Neural progenitor cell (in vitro differentiated cells): ENCODE measurements around the gene GFPT2. TPM values are rescaled to one million over a fixed set of nuclear protein-coding genes. Genes with fewer than 3 reads are reported as not detected.

Source experiments
- DNase-seq: peaks from one replicate; pipeline ENCODE4 v3.0.0-alpha.2; 2016; ENCODE audit warnings: low spot score
- H2AFZ ChIP-seq: fragments of 200-600 bp; sonication (generic); replicated peaks from 2 replicates; pipeline ENCODE4 v1.6.1; 2016; ENCODE audit warnings: antibody characterized with exemption
- H3F3A ChIP-seq: fragments of 200-600 bp; sonication (generic); 2 replicates; pipeline ENCODE4 v1.6.1; 2016; ENCODE audit warnings: antibody characterized with exemption, low read depth
- H3K27ac ChIP-seq: fragments of 200-600 bp; sonication (generic); 2 replicates; pipeline ENCODE4 v1.5.1; 2016; ENCODE audit warnings: mild to moderate bottlenecking
- H3K27me3 ChIP-seq: fragments of 200-600 bp; sonication (generic); 2 replicates; pipeline ENCODE4 v1.6.1; 2016; ENCODE audit warnings: mild to moderate bottlenecking, moderate library complexity
- H3K36me3 ChIP-seq: fragments of 200-600 bp; sonication (generic); 2 replicates; pipeline ENCODE4 v1.5.1; 2016
- H3K4me1 ChIP-seq: fragments of 200-600 bp; sonication (generic); 2 replicates; pipeline ENCODE4 v1.6.1; 2016; ENCODE audit warnings: mixed run types
- H3K4me2 ChIP-seq: fragments of 200-600 bp; sonication (generic); 2 replicates; pipeline ENCODE4 v1.6.1; 2016
- H3K4me3 ChIP-seq: fragments of 200-600 bp; sonication (generic); 2 replicates; pipeline ENCODE4 v1.5.1; 2016
- H3K79me2 ChIP-seq: fragments of 200-600 bp; sonication (generic); 2 replicates; pipeline ENCODE4 v1.6.1; 2016; ENCODE audit warnings: low read depth
- H3K9ac ChIP-seq: fragments of 200-600 bp; sonication (generic); 2 replicates; pipeline ENCODE4 v1.6.1; 2016
- H3K9me3 ChIP-seq: fragments of 200-600 bp; sonication (generic); 2 replicates; pipeline ENCODE4 v1.5.1; 2016; ENCODE audit warnings: low read depth
- H4K20me1 ChIP-seq: fragments of 200-600 bp; sonication (generic); 2 replicates; pipeline ENCODE4 v1.6.1; 2016; ENCODE audit warnings: low read depth
- H3K27ac Mint-ChIP-seq: 3 replicates; pipeline ENCODE4 v1.8.0; 2021; ENCODE audit warnings: mixed read lengths
- H3K27me3 Mint-ChIP-seq: 2 replicates; pipeline ENCODE4 v1.8.0; 2022; ENCODE audit warnings: low read depth, mild to moderate bottlenecking, inconsistent platforms, moderate library complexity, mixed read lengths; ENCODE audit not compliant: insufficient read depth
- H3K36me3 Mint-ChIP-seq: 3 replicates; pipeline ENCODE4 v1.8.0; 2021; ENCODE audit warnings: mixed read lengths
- H3K4me1 Mint-ChIP-seq: 3 replicates; pipeline ENCODE4 v1.8.0; 2021; ENCODE audit warnings: mixed read lengths
- H3K4me3 Mint-ChIP-seq: 3 replicates; pipeline ENCODE4 v1.8.0; 2021; ENCODE audit warnings: mild to moderate bottlenecking, moderate library complexity, mixed read lengths
- H3K9me3 Mint-ChIP-seq: 3 replicates; pipeline ENCODE4 v1.8.0; 2020; ENCODE audit warnings: mixed read lengths
- CTCF ChIP-seq: fragments of 200-600 bp; sonication (generic); IDR thresholded peaks from 2 replicates; pipeline ENCODE4 v1.5.1; 2017; ENCODE audit warnings: antibody characterized with exemption, mild to moderate bottlenecking
- EZH2 ChIP-seq: fragments of 200-600 bp; sonication (generic); IDR thresholded peaks from 2 replicates; pipeline ENCODE4 v1.6.1; 2017; ENCODE audit warnings: antibody characterized with exemption, mild to moderate bottlenecking, moderate library complexity
- EZH2phosphoT487 ChIP-seq: fragments of 200-600 bp; sonication (generic); IDR thresholded peaks from 2 replicates; pipeline ENCODE4 v1.6.1; 2017; ENCODE audit warnings: antibody characterized with exemption
- total RNA-seq: library from RNA; depleted of rRNA; stranded (reverse); fragments of >200 nt; gene quantifications from 2 replicates; pipeline ENCODE4 v1.2.3, GENCODE V29; 2015; ENCODE audit warnings: low replicate concordance

The GFPT2 gene
- total RNA-seq, 1 donor from 2014 or later = 18.9 TPM

GRCh38 chr5:180400416-180400815 lies 47.3 kb upstream of the GFPT2 start:
- TF ChIP-seq CTCF (no peak), EZH2phosphoT487 (no peak), EZH2 (no peak)
- no peak overlapping the region for H3K27ac Mint-ChIP-seq
- Histone ChIP-seq H3K4me2 (no peak overlapping the region), H3K9me3 (no peaks in the 10 kb centered on the region), H3K27me3 (no peaks in the 10 kb centered on the region), H3K27ac (no peak overlapping the region), H3K4me3 (no peak overlapping the region), H3K79me2 (no peaks in the 10 kb centered on the region), H2AFZ (no peak overlapping the region), H3F3A (no peaks in the 10 kb centered on the region), H3K36me3 (no peaks in the 10 kb centered on the region), H3K9ac (no peak overlapping the region), H4K20me1 (no peaks in the 10 kb centered on the region), H3K4me1 (no peaks in the 10 kb centered on the region)
- no peak overlapping the region for H3K4me3 Mint-ChIP-seq
- peaks cover 4% of the 10 kb centered on the region for H3K4me1 Mint-ChIP-seq
- no peaks in the 10 kb centered on the region for H3K9me3 Mint-ChIP-seq
- peaks cover 2% of the 10 kb centered on the region for H3K36me3 Mint-ChIP-seq
- no peak for DNase-seq
- peaks cover 2% of the 10 kb centered on the region for H3K27me3 Mint-ChIP-seq

GRCh38 chr5:180399401-180400215 lies 46.5 kb upstream of the GFPT2 start:
- Mint-ChIP-seq H3K4me3 (no peak overlapping the region), H3K9me3 (no peaks in the 10 kb centered on the region), H3K27me3 (peaks cover 2% of the 10 kb centered on the region), H3K4me1 (peaks cover 5% of the 10 kb centered on the region), H3K36me3 (peaks cover 2% of the 10 kb centered on the region), H3K27ac (no peak overlapping the region)
- Histone ChIP-seq H3F3A (no peaks in the 10 kb centered on the region), H3K4me3 (no peak overlapping the region), H4K20me1 (no peaks in the 10 kb centered on the region), H3K4me1 (no peaks in the 10 kb centered on the region), H2AFZ (no peak overlapping the region), H3K79me2 (no peaks in the 10 kb centered on the region), H3K4me2 (no peak overlapping the region), H3K27me3 (no peaks in the 10 kb centered on the region), H3K36me3 (no peaks in the 10 kb centered on the region), H3K27ac (no peak overlapping the region), H3K9ac (no peak overlapping the region), H3K9me3 (no peaks in the 10 kb centered on the region)
- no peak for DNase-seq
- no peak for TF ChIP-seq EZH2
- no peak for TF ChIP-seq CTCF
- TF ChIP-seq EZH2phosphoT487 = no peak

- peaks cover 2% of the 10 kb centered on the region for H3K27me3 Mint-ChIP-seq
Measured at GRCh38 chr5:180396926-180397325, 43.8 kb upstream of the GFPT2 start.

More at GRCh38 chr5:180396926-180397325, 43.8 kb upstream of the GFPT2 start:
- Mint-ChIP-seq H3K36me3 (peaks cover 2% of the 10 kb centered on the region), H3K9me3 (no peaks in the 10 kb centered on the region), H3K27ac (no peak overlapping the region), H3K4me3 (no peak overlapping the region), H3K4me1 (peaks cover 5% of the 10 kb centered on the region)
- Histone ChIP-seq H3K79me2 (no peaks in the 10 kb centered on the region), H3K4me2 (no peak overlapping the region), H3K9ac (no peak overlapping the region), H3K27me3 (no peaks in the 10 kb centered on the region), H4K20me1 (no peaks in the 10 kb centered on the region), H3K36me3 (no peaks in the 10 kb centered on the region), H2AFZ (no peak overlapping the region), H3K9me3 (no peaks in the 10 kb centered on the region), H3K4me1 (no peaks in the 10 kb centered on the region), H3K4me3 (no peak overlapping the region), H3F3A (no peaks in the 10 kb centered on the region), H3K27ac (no peak overlapping the region)
- TF ChIP-seq CTCF (no peak), EZH2phosphoT487 (no peak), EZH2 (no peak)
- no peak for DNase-seq
